ENCODE data around the gene ATG9A. TPM values are rescaled to one million over a fixed set of nuclear protein-coding genes. Genes with fewer than 3 reads are reported as not detected.

Gene ATG9A
- total and polyA plus RNA-seq, 11 donors: 28.3 to 147 (median 83.5) TPM

GRCh38 chr2:219174801-219175200, 54.6 kb downstream of the ATG9A start:
- intact Hi-C loops (cut with DNase I): loop anchor here in 9 of 10 donors (5.0 to 10.0 kb wide), 8 partner anchors 32 to 890 kb away; partner anchors contain the start of genes ABCB6 (in 3 of the 9), DNAJB2 (in 3 of the 9), DNPEP (in 3 of the 9) and ZFAND2B (in 3 of the 9)
- no peak overlapping the region for H3K27ac ChIP-seq
- no peak overlapping the region for H3K4me3 ChIP-seq
- no peak for TF ChIP-seq POLR2A (IDR thresholded peaks at IDR 0.05)
- TF ChIP-seq, protein P1, sequence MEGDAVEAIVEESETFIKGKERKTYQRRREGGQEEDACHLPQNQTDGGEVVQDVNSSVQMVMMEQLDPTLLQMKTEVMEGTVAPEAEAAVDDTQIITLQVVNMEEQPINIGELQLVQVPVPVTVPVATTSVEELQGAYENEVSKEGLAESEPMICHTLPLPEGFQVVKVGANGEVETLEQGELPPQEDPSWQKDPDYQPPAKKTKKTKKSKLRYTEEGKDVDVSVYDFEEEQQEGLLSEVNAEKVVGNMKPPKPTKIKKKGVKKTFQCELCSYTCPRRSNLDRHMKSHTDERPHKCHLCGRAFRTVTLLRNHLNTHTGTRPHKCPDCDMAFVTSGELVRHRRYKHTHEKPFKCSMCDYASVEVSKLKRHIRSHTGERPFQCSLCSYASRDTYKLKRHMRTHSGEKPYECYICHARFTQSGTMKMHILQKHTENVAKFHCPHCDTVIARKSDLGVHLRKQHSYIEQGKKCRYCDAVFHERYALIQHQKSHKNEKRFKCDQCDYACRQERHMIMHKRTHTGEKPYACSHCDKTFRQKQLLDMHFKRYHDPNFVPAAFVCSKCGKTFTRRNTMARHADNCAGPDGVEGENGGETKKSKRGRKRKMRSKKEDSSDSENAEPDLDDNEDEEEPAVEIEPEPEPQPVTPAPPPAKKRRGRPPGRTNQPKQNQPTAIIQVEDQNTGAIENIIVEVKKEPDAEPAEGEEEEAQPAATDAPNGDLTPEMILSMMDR (IDR thresholded peaks at IDR 0.05): no peak
- no peak for DNase-seq
- H3K36me3 ChIP-seq: peaks cover 0 to 49% (median 40%) of the 10 kb centered on the region in 9 donors
- no peaks in the 10 kb centered on the region for H3K9me3 ChIP-seq
- peaks cover 7 to 54% (median 34%) of the 10 kb centered on the region in 12 donors for H3K4me1 ChIP-seq
- no peaks in the 10 kb centered on the region for H3K27me3 ChIP-seq
- no peak for ATAC-seq
- 73 to 88% (median 79%) methylated on average over 7 of the region's 7 CpGs for WGBS, 4 donors

DNA sequence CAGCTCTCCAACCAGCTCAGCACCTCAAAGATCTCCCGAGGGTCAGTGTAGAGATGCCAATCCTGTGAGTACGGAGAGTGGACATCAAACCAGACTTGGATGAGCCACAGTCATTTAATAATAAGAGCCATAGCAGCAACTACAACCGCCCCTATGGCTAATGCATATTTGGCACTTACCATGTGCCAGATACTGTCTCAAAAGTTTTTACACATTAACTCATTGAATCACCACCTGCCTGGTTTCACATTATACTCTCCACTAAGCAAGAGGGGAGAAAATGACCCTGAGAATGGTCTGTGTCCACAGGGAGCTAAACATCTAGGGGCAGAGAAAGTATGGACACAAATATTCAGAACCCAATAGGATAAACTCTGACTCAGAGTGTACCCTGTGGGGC, 55.3 kb downstream of the ATG9A start:
- Histone ChIP-seq H3K27me3 (no peaks in the 10 kb centered on the region), H3K27ac (no peak overlapping the region), H3K4me1 (peaks cover 4 to 48% (median 28%) of the 10 kb centered on the region in 12 donors), H3K9me3 (no peaks in the 10 kb centered on the region), H3K36me3 (peaks cover 0 to 43% (median 37%) of the 10 kb centered on the region in 9 donors), H3K4me3 (no peak overlapping the region)
- intact Hi-C loops (cut with DNase I): loop anchor here in 6 of 10 donors (5.0 to 10.0 kb wide), 4 partner anchors 33 to 889 kb away; partner anchors contain the start of genes DNPEP (in 3 of the 6), ZFAND2B (in 3 of the 6), ANKZF1 (in 1 of the 6) and ATG9A (in 1 of the 6)
- TF ChIP-seq, protein P1 (IDR thresholded peaks at IDR 0.05): no peak
- no peak for TF ChIP-seq POLR2A (IDR thresholded peaks at IDR 0.05)
- no peak for DNase-seq
- WGBS, 4 donors: 92 to 100% (median 96%) methylated on average over 3 of the region's 3 CpGs
- no peak for ATAC-seq

GRCh38 chr2:219173176-219173575, 56.3 kb downstream of the ATG9A start:
- H3K4me1 ChIP-seq: peaks cover 0 to 41% (median 22%) of the 10 kb centered on the region in 12 donors
- H3K36me3 ChIP-seq: peaks cover 0 to 43% (median 37%) of the 10 kb centered on the region in 9 donors
- no peak overlapping the region for H3K4me3 ChIP-seq
- peak overlapping the region in 1 of 12 donors; percentile 4 for H3K27ac ChIP-seq
- 81 to 89% (median 86%) methylated on average over 6 of the region's 6 CpGs for WGBS, 4 donors
- H3K9me3 ChIP-seq: no peaks in the 10 kb centered on the region
- TF ChIP-seq, protein P1 (IDR thresholded peaks at IDR 0.05): no peak
- no peak for TF ChIP-seq POLR2A (IDR thresholded peaks at IDR 0.05)
- DNase-seq: no peak
- ATAC-seq: no peak
- intact Hi-C loops (cut with DNase I): loop anchor here in 6 of 10 donors (5.0 to 10.0 kb wide), 4 partner anchors 34 to 888 kb away; partner anchors contain the start of genes DNPEP (in 3 of the 6), ZFAND2B (in 3 of the 6), ANKZF1 (in 1 of the 6) and ATG9A (in 1 of the 6)
- H3K27me3 ChIP-seq: no peaks in the 10 kb centered on the region
